Keratinocyte (primary cell): ENCODE measurements around the gene PRKCZ. TPM values are rescaled to one million over a fixed set of nuclear protein-coding genes. Genes with fewer than 3 reads are reported as not detected.

Experiments
- DNase-seq: peaks from one replicate; pipeline ENCODE4 v3.0.0-alpha.2; 2011; ENCODE audit warnings: low read depth, missing footprints, low spot score
- FAIRE-seq: peaks from 2 replicates; lab custom pipeline; 2011; peaks lifted over from hg19 to GRCh38; lab: Jason Lieb, UNC
- H2AFZ ChIP-seq: 2 replicates; pipeline ENCODE4 v1.6.0; 2012; ENCODE audit warnings: low read length, control low read depth, inconsistent platforms; ENCODE audit not compliant: control insufficient read depth
- H3K27ac ChIP-seq: 2 replicates; pipeline ENCODE4 v1.5.1; 2011; ENCODE audit warnings: low read length; ENCODE audit not compliant: control insufficient read depth, insufficient read depth
- H3K27me3 ChIP-seq: 3 replicates; pipeline ENCODE4 v1.6.0; 2011; ENCODE audit warnings: low read length; ENCODE audit not compliant: control insufficient read depth, insufficient read depth; ENCODE audit errors: extremely low read depth
- H3K36me3 ChIP-seq, 2 experiments: 2 replicates in 1 of 2; 3 replicates in 1 of 2; pipeline ENCODE4 v1.5.1; 2011; ENCODE audit warnings: low read length in 2 of 2, mild to moderate bottlenecking in 1 of 2; ENCODE audit not compliant: control insufficient read depth in 2 of 2, insufficient read depth in 2 of 2; ENCODE audit errors: extremely low read depth in 1 of 2
- H3K4me1 ChIP-seq: 3 replicates; pipeline ENCODE4 v1.5.1; 2011; ENCODE audit warnings: low read length; ENCODE audit not compliant: control insufficient read depth, insufficient read depth; ENCODE audit errors: extremely low read depth
- H3K4me2 ChIP-seq: 3 replicates; pipeline ENCODE4 v1.6.0; 2011; ENCODE audit warnings: low read depth, low read length; ENCODE audit not compliant: control insufficient read depth, insufficient read depth; ENCODE audit errors: extremely low read depth
- H3K4me3 ChIP-seq, 3 experiments: fragments of 200-600 bp in 1 of 3; sonication (generic) in 1 of 3; 2 replicates in 2 of 3; 3 replicates in 1 of 3; pipeline ENCODE4 v1.5.1; 2011 to 2016; ENCODE audit warnings: low read length in 3 of 3, mild to moderate bottlenecking in 3 of 3, control low read depth in 2 of 3, inconsistent platforms in 1 of 3, low read depth in 1 of 3, mixed read lengths in 1 of 3, mixed run types in 1 of 3, moderate library complexity in 1 of 3; ENCODE audit not compliant: control insufficient read depth in 2 of 3, insufficient read depth in 2 of 3; ENCODE audit errors: extremely low read depth in 1 of 3
- H3K79me2 ChIP-seq: 2 replicates; pipeline ENCODE4 v1.6.0; 2012; ENCODE audit warnings: low read length; ENCODE audit not compliant: control insufficient read depth, insufficient read depth
- H3K9ac ChIP-seq: 3 replicates; pipeline ENCODE4 v1.6.0; 2011; ENCODE audit warnings: low read length; ENCODE audit not compliant: control insufficient read depth, insufficient read depth; ENCODE audit errors: extremely low read depth
- H3K9me1 ChIP-seq: 3 replicates; pipeline ENCODE4 v1.6.0; 2011; ENCODE audit warnings: low read length; ENCODE audit not compliant: control insufficient read depth, insufficient read depth; ENCODE audit errors: extremely low read depth
- H3K9me3 ChIP-seq: 2 replicates; pipeline ENCODE4 v1.5.1; 2012; ENCODE audit warnings: low read depth, low read length; ENCODE audit not compliant: control insufficient read depth
- H4K20me1 ChIP-seq: 3 replicates; pipeline ENCODE4 v1.6.0; 2011; ENCODE audit warnings: low read length; ENCODE audit not compliant: control insufficient read depth, insufficient read depth; ENCODE audit errors: extremely low read depth
- CTCF ChIP-seq, 3 experiments: IDR thresholded peaks in 1 of 3; conservative IDR thresholded peaks in 1 of 3; optimal IDR thresholded peaks in 1 of 3; 2 replicates in 2 of 3; 3 replicates in 1 of 3; pipeline versions ENCODE3 to v1.5.1; 2011; ENCODE audit warnings: low read length in 3 of 3, mild to moderate bottlenecking in 3 of 3, moderate library complexity in 2 of 3, control low read depth in 1 of 3, inconsistent platforms in 1 of 3; ENCODE audit not compliant: insufficient read depth in 2 of 3; ENCODE audit errors: extremely low read depth in 1 of 3
- EZH2 ChIP-seq: IDR thresholded peaks from one replicate; pipeline ENCODE4 v1.6.1; 2012; ENCODE audit warnings: inconsistent platforms, mild to moderate bottlenecking, low read length, moderate library complexity
- dilution Hi-C: fragments of 300-500 bp; cut with MboI; formaldehyde crosslinking; loops from one replicate; pipeline ENCODE4 v1.7.0; 2020; ENCODE audit warnings: low sequenced_read_pairs; ENCODE audit not compliant: extremely low pct_ligation_motif_present
- polyA plus RNA-seq, 5 experiments: library from polyadenylated mRNA; depleted of rRNA in 3 of 5; stranded (reverse) in 3 of 5; stranded (forward) in 1 of 5; unstranded in 1 of 5; fragments of >200 nt; gene quantifications; 1 replicate in 1 of 5; 2 replicates in 3 of 5; 3 replicates in 1 of 5; pipeline versions ENCODE4 v1.2.1 to v1.2.3, GENCODE V29; 2011 to 2012; ENCODE audit warnings: missing spikeins in 2 of 5, low read depth in 1 of 5, low replicate concordance in 1 of 5

Gene PRKCZ
- polyA plus RNA-seq, 1 donor (not counting 4 experiments of a cell fraction or from before 2014, with no cell fraction given), result 36.3 TPM

- Histone ChIP-seq H3K4me1 (peaks cover 10% of the 10 kb centered on the region), H2AFZ (no peak overlapping the region), H3K27me3 (no peaks in the 10 kb centered on the region), H3K9ac (no peak overlapping the region), H3K9me3 (no peaks in the 10 kb centered on the region), H3K36me3 (peaks cover 0 to 1% of the 10 kb centered on the region in 2 experiments), H4K20me1 (no peaks in the 10 kb centered on the region), H3K79me2 (peaks cover 2% of the 10 kb centered on the region), H3K4me2 (no peak overlapping the region), H3K9me1 (no peaks in the 10 kb centered on the region), H3K27ac (no peak overlapping the region), H3K4me3 (no peak overlapping the region)
- dilution Hi-C loops, result loop anchor here (10.0 kb wide), 1 partner anchor 77 kb away; no protein-coding TSS in a partner anchor
- TF ChIP-seq CTCF (optimal IDR thresholded peaks at IDR 0.05 in 1 of 3, IDR thresholded peaks at IDR 0.05 in 1 of 3, conservative IDR thresholded peaks at IDR 0.05 in 1 of 3; ENCODE audit: extremely low read depth in 1 of 3, insufficient read depth in 2 of 3, low read length in 3 of 3), result no peak
- TF ChIP-seq EZH2, result no peak
- no peak for DNase-seq
- FAIRE-seq, result no peak
Observed at GRCh38 chr1:2197707-2198165, 147.5 kb downstream of the PRKCZ start.

- no peaks in the 10 kb centered on the region for H3K9me1 ChIP-seq
- FAIRE-seq (no peak), DNase-seq (no peak)
- dilution Hi-C loops, result loop anchor here (10.0 kb wide), 1 partner anchor 76 kb away; no protein-coding TSS in a partner anchor
- peaks cover 2% of the 10 kb centered on the region for H3K79me2 ChIP-seq
- peaks cover 7% of the 10 kb centered on the region for H3K4me1 ChIP-seq
- no peaks in the 10 kb centered on the region for H3K27me3 ChIP-seq
- no peak overlapping the region for H2AFZ ChIP-seq
- H3K4me2 ChIP-seq, result peak overlapping the region; percentile 88
- no peaks in the 10 kb centered on the region for H4K20me1 ChIP-seq
- TF ChIP-seq CTCF (optimal IDR thresholded peaks at IDR 0.05 in 1 of 3, IDR thresholded peaks at IDR 0.05 in 1 of 3, conservative IDR thresholded peaks at IDR 0.05 in 1 of 3; ENCODE audit: extremely low read depth in 1 of 3, insufficient read depth in 2 of 3, low read length in 3 of 3), result no peak
- no peak for TF ChIP-seq EZH2
- no peak overlapping the region for H3K27ac ChIP-seq
- H3K9ac ChIP-seq, result no peak overlapping the region
- no peaks in the 10 kb centered on the region for H3K9me3 ChIP-seq
- H3K36me3 ChIP-seq, result no peaks in the 10 kb centered on the region
- H3K4me3 ChIP-seq, result no peak overlapping the region
Observed at GRCh38 chr1:2198571-2198970, 148.4 kb downstream of the PRKCZ start.
